PFSK-1 (cell line): ENCODE measurements around the gene IGDCC3.

Experiments
- FOXP2 ChIP-seq: optimal IDR thresholded peaks from 2 replicates; pipeline ENCODE3; 2011; ENCODE audit warnings: borderline replicate concordance, control low read depth, inconsistent platforms; ENCODE audit not compliant: insufficient read depth; ENCODE audit errors: extremely low read length, extremely low read depth
- POLR2AphosphoS5 ChIP-seq: IDR thresholded peaks from 2 replicates; pipeline ENCODE4 v1.6.1; 2012; ENCODE audit warnings: low read depth, mild to moderate bottlenecking, control low read depth, low read length, moderate library complexity
- REST ChIP-seq, 2 experiments: IDR thresholded peaks; 2 replicates each; pipeline versions ENCODE4 v1.6.1 to v1.8.0; 2011 to 2012; ENCODE audit warnings: low read depth in 2 of 2, low read length in 2 of 2, control low read depth in 1 of 2, inconsistent platforms in 1 of 2, mild to moderate bottlenecking in 1 of 2, moderate library complexity in 1 of 2; ENCODE audit not compliant: insufficient read depth in 1 of 2
- SIN3A ChIP-seq: IDR thresholded peaks from 2 replicates; pipeline ENCODE4 v1.6.1; 2012; ENCODE audit warnings: mild to moderate bottlenecking, low read length, moderate library complexity, borderline replicate concordance; ENCODE audit not compliant: insufficient read depth
- TAF1 ChIP-seq: IDR thresholded peaks from 2 replicates; pipeline ENCODE4 v1.6.1; 2012; ENCODE audit warnings: low read length, control low read depth, borderline replicate concordance; ENCODE audit not compliant: insufficient read depth

Gene IGDCC3

GRCh38 chr15:65394280-65394789, 16.5 kb upstream of the IGDCC3 start:
- no peak for TF ChIP-seq TAF1

- TF ChIP-seq REST (IDR thresholded peaks at IDR 0.05; ENCODE audit: insufficient read depth in 1 of 2, low read depth in 2 of 2, low read length in 2 of 2) (no peak), TAF1 (no peak), SIN3A (no peak), POLR2AphosphoS5 (no peak), FOXP2 (no peak)
These were observed 15.8 kb upstream of the IGDCC3 start for GRCh38 chr15:65393557-65393956.

GRCh38 chr15:65393091-65393490, 15.3 kb upstream of the IGDCC3 start:
- no peak for TF ChIP-seq REST (IDR thresholded peaks at IDR 0.05; ENCODE audit: insufficient read depth in 1 of 2, low read depth in 2 of 2, low read length in 2 of 2)
- no peak for TF ChIP-seq FOXP2
- no peak for TF ChIP-seq TAF1
- TF ChIP-seq SIN3A = no peak
- TF ChIP-seq POLR2AphosphoS5 = no peak

- TF ChIP-seq POLR2AphosphoS5 (no peak), FOXP2 (no peak), TAF1 (no peak), REST (IDR thresholded peaks at IDR 0.05; ENCODE audit: insufficient read depth in 1 of 2, low read depth in 2 of 2, low read length in 2 of 2) (no peak), SIN3A (no peak)
These were observed 14.6 kb upstream of the IGDCC3 start for GRCh38 chr15:65392368-65392767.

- TF ChIP-seq SIN3A (no peak), TAF1 (no peak), FOXP2 (no peak)
These were observed 13.9 kb upstream of the IGDCC3 start for GRCh38 chr15:65391732-65392131.

GRCh38 chr15:65390447-65390846, 12.6 kb upstream of the IGDCC3 start:
- TF ChIP-seq SIN3A = no peak
- no peak for TF ChIP-seq POLR2AphosphoS5
- TF ChIP-seq REST (IDR thresholded peaks at IDR 0.05; ENCODE audit: insufficient read depth in 1 of 2, low read depth in 2 of 2, low read length in 2 of 2) = no peak
- TF ChIP-seq FOXP2 = no peak
- TF ChIP-seq TAF1 = no peak
